NCI-H128 (cell line): Measurements from ENCODE around the gene GDF11.

Source experiments
- DNase-seq: peaks from one replicate; lab custom pipeline; 2025; ENCODE audit not compliant: unreplicated experiment; lab: John Stamatoyannopoulos, UW

GDF11 gene

GRCh38 chr12:55722948-55723347, 20.0 kb upstream of the GDF11 start:
- DNase-seq: no peak

- no peak for DNase-seq
These were observed 19.3 kb upstream of the GDF11 start for GRCh38 chr12:55723516-55724225.

GRCh38 chr12:55724226-55724939, 18.5 kb upstream of the GDF11 start:
- DNase-seq: no peak

GRCh38 chr12:55724940-55725309, 18.0 kb upstream of the GDF11 start:
- DNase-seq: no peak

- DNase-seq: no peak
These were observed 17.4 kb upstream of the GDF11 start for GRCh38 chr12:55725556-55725955.

- DNase-seq: no peak
These were observed 16.0 kb upstream of the GDF11 start for GRCh38 chr12:55726971-55727370.

GRCh38 chr12:55727643-55728185, 15.2 kb upstream of the GDF11 start:
- no peak for DNase-seq

- no peak for DNase-seq
These were observed 14.6 kb upstream of the GDF11 start for GRCh38 chr12:55728186-55728938.

- peak; percentile 69 for DNase-seq
These were observed 13.7 kb upstream of the GDF11 start, which contains the start of gene CD63 for GRCh38 chr12:55728939-55729818. CD63 (minus strand) TSS chr12:55729009; CDS start chr12:55728341, 668 bp downstream.

- DNase-seq: no peak
These were observed 12.8 kb upstream of the GDF11 start for GRCh38 chr12:55729819-55730818.

- DNase-seq: no peak
These were observed 10.6 kb upstream of the GDF11 start for GRCh38 chr12:55732288-55732687.

GRCh38 chr12:55733021-55733555, 9.8 kb upstream of the GDF11 start:
- no peak for DNase-seq

- no peak for DNase-seq
These were observed 9.1 kb upstream of the GDF11 start for GRCh38 chr12:55733858-55734257.

- DNase-seq: no peak
These were observed 8.3 kb upstream of the GDF11 start for GRCh38 chr12:55734595-55734994.

GRCh38 chr12:55736076-55736475, 6.8 kb upstream of the GDF11 start:
- DNase-seq: no peak

GRCh38 chr12:55736780-55737580, 5.9 kb upstream of the GDF11 start:
- DNase-seq: peak; percentile 55

GRCh38 chr12:55737581-55738122, 5.3 kb upstream of the GDF11 start:
- DNase-seq: no peak
